Liver (tissue), 9 donors: ENCODE data around the gene ACTN1. TPM values are rescaled to one million over a fixed set of nuclear protein-coding genes. Genes with fewer than 3 reads are reported as not detected.

Experiments
- DNase-seq: peaks from one replicate; pipeline ENCODE4 v3.0.0-alpha.2; 2017; ENCODE audit warnings: low spot score
- H3K27ac ChIP-seq, 2 donors: one replicate each; pipeline ENCODE4 v1.7.0; 2013; ENCODE audit warnings: inconsistent platforms in 2 of 2, low read length in 2 of 2, control low read depth in 1 of 2, low read depth in 1 of 2, mild to moderate bottlenecking in 1 of 2
- H3K27me3 ChIP-seq, 4 donors: one replicate each; pipeline versions ENCODE4 v1.6.1 to v1.7.0; 2013; ENCODE audit warnings: low read length in 3 of 4, inconsistent platforms in 1 of 4, mild to moderate bottlenecking in 1 of 4, moderate library complexity in 1 of 4; ENCODE audit not compliant: control insufficient read depth in 4 of 4, insufficient read depth in 4 of 4
- H3K36me3 ChIP-seq, 4 donors: one replicate each; pipeline versions ENCODE4 v1.6.1 to v1.7.0; 2013; ENCODE audit warnings: low read length in 3 of 4, mild to moderate bottlenecking in 3 of 4, low read depth in 1 of 4, moderate library complexity in 1 of 4; ENCODE audit not compliant: control insufficient read depth in 4 of 4, insufficient read depth in 3 of 4
- H3K4me1 ChIP-seq, 4 donors: one replicate each; pipeline versions ENCODE4 v1.6.1 to v1.7.0; 2013; ENCODE audit warnings: low read length in 3 of 4, mild to moderate bottlenecking in 3 of 4, moderate library complexity in 1 of 4; ENCODE audit not compliant: control insufficient read depth in 4 of 4, insufficient read depth in 4 of 4
- H3K4me3 ChIP-seq, 3 donors: one replicate each; pipeline versions ENCODE4 v1.6.1 to v1.7.0; 2013; ENCODE audit warnings: low read length in 3 of 3, control low read depth in 1 of 3, low read depth in 1 of 3, mild to moderate bottlenecking in 1 of 3
- H3K9ac ChIP-seq, 2 donors: one replicate each; pipeline ENCODE4 v1.7.0; 2013; ENCODE audit warnings: low read length in 2 of 2, mild to moderate bottlenecking in 2 of 2, moderate library complexity in 2 of 2, control low read depth in 1 of 2, low read depth in 1 of 2
- H3K9me3 ChIP-seq, 4 donors: one replicate each; pipeline versions ENCODE4 v1.6.1 to v1.7.0; 2013; ENCODE audit warnings: low read length in 3 of 4; ENCODE audit not compliant: control insufficient read depth in 4 of 4
- EGR1 ChIP-seq, 2 donors: IDR thresholded peaks; 2 replicates each; pipeline ENCODE4 v1.6.1; 2016 to 2018; ENCODE audit warnings: antibody characterized with exemption in 2 of 2, low read depth in 2 of 2
- FOXA1 ChIP-seq: IDR thresholded peaks from 2 replicates; pipeline ENCODE4 v1.6.1; 2016; ENCODE audit warnings: antibody characterized with exemption
- FOXA2 ChIP-seq: IDR thresholded peaks from 2 replicates; pipeline ENCODE4 v1.6.1; 2016; ENCODE audit warnings: antibody characterized with exemption
- HNF4A ChIP-seq, 2 donors: conservative IDR thresholded peaks; 2 replicates each; pipeline ENCODE4 v1.6.1; 2016; ENCODE audit warnings: antibody characterized with exemption in 2 of 2, mild to moderate bottlenecking in 2 of 2
- HNF4G ChIP-seq: IDR thresholded peaks from 2 replicates; pipeline ENCODE4 v1.6.1; 2016; ENCODE audit warnings: antibody characterized with exemption
- NR2F2 ChIP-seq: IDR thresholded peaks from 2 replicates; pipeline ENCODE4 v1.6.1; 2016; ENCODE audit warnings: antibody characterized with exemption
- RAD21 ChIP-seq, 2 donors: IDR thresholded peaks; 2 replicates each; pipeline ENCODE4 v1.6.1; 2016; ENCODE audit warnings: antibody characterized with exemption in 2 of 2, mild to moderate bottlenecking in 2 of 2
- RXRA ChIP-seq, 2 donors: IDR thresholded peaks; 2 replicates each; pipeline ENCODE4 v1.6.1; 2017 to 2018; ENCODE audit warnings: antibody characterized with exemption in 2 of 2, mild to moderate bottlenecking in 1 of 2
- SP1 ChIP-seq: IDR thresholded peaks from 2 replicates; pipeline ENCODE4 v1.6.1; 2018; ENCODE audit warnings: antibody characterized with exemption, mild to moderate bottlenecking
- TAF1 ChIP-seq: conservative IDR thresholded peaks from 2 replicates; pipeline ENCODE4 v1.6.1; 2016; ENCODE audit warnings: antibody characterized with exemption, mild to moderate bottlenecking
- YY1 ChIP-seq: IDR thresholded peaks from 2 replicates; pipeline ENCODE4 v1.6.1; 2016; ENCODE audit warnings: antibody characterized with exemption, mild to moderate bottlenecking
- WGBS: extraction: QIAGEN DNeasy Blood & Tissue Kit; methylation state at CpG from one replicate; pipeline ENCODE4 v1.1.7; 2013; 5-methylcytosine and 5-hydroxymethylcytosine counted together
- polyA plus RNA-seq, 2 donors: library from polyadenylated mRNA; stranded (reverse) in 1 of 2; unstranded in 1 of 2; fragments of 200-250 nt in 1 of 2; fragments of >200 nt in 1 of 2; fragmentation: Nextera tagmentation in 1 of 2; extraction: Ambion mirVana in 1 of 2; gene quantifications; one replicate each; pipeline versions ENCODE4 v1.2.1 to v1.2.3, GENCODE V29; 2013 to 2015
- total RNA-seq, 2 donors: library from RNA; depleted of rRNA; stranded (reverse); fragments of >200 nt; gene quantifications; one replicate each; pipeline ENCODE4 v1.2.3, GENCODE V29; 2014
- TF ChIP-seq, protein P1 (sequence below): IDR thresholded peaks from 2 replicates; pipeline ENCODE4 v1.6.1; 2016; ENCODE audit warnings: antibody characterized with exemption
- TF ChIP-seq, protein P2 (sequence below): IDR thresholded peaks from 2 replicates; pipeline ENCODE4 v1.6.1; 2016; ENCODE audit warnings: antibody characterized with exemption
- TF ChIP-seq, protein P3 (sequence below): IDR thresholded peaks from 2 replicates; pipeline ENCODE4 v1.6.1; 2016; ENCODE audit warnings: antibody characterized with exemption
- TF ChIP-seq, protein P4 (sequence below): fragments of 150-350 bp; IDR thresholded peaks from 2 replicates; pipeline ENCODE4 v1.5.1; 2017; ENCODE audit warnings: improper control_type of control experiment, low read depth, low read length; ENCODE audit not compliant: missing input control
- TF ChIP-seq, protein P5 (sequence below): IDR thresholded peaks from 2 replicates; pipeline ENCODE4 v1.6.1; 2016; ENCODE audit warnings: antibody characterized with exemption, mild to moderate bottlenecking
- donor health status: healthy.
- donor health status: healthy.
- donor health status: healthy.
- donor health status: healthy.
- donor health status: healthy.

The ACTN1 gene
- total and polyA plus RNA-seq, 4 donors = 36.2 to 100 (median 63.1) TPM

DNA sequence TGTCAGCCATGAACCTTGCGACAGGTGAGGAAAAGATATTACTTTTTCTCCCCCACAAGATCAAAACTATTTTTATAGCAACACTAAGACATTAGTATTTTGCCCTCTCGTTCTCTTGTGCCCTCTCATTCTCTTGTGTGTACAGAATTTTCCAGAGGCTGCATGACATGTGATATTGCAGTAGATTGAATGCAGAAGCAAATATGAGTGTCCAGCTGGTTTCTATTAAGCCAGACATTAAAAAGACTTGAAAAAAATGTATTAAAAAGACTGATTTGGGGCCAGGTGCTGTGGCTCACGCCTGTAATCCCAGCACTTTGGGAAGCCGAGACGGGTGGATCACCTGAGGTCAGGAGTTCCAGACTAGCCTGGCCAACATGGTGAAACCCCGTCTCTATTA lies 122.5 kb downstream of the ACTN1 start:
- no peak overlapping the region for H3K27ac ChIP-seq
- WGBS = 90% methylated on average over 6 of the region's 6 CpGs
- no peaks in the 10 kb centered on the region for H3K27me3 ChIP-seq
- H3K4me3 ChIP-seq = no peak overlapping the region
- no peaks in the 10 kb centered on the region for H3K9me3 ChIP-seq
- no peak for DNase-seq
- no peaks in the 10 kb centered on the region for H3K4me1 ChIP-seq
- H3K36me3 ChIP-seq = no peaks in the 10 kb centered on the region
- TF ChIP-seq, protein P1, sequence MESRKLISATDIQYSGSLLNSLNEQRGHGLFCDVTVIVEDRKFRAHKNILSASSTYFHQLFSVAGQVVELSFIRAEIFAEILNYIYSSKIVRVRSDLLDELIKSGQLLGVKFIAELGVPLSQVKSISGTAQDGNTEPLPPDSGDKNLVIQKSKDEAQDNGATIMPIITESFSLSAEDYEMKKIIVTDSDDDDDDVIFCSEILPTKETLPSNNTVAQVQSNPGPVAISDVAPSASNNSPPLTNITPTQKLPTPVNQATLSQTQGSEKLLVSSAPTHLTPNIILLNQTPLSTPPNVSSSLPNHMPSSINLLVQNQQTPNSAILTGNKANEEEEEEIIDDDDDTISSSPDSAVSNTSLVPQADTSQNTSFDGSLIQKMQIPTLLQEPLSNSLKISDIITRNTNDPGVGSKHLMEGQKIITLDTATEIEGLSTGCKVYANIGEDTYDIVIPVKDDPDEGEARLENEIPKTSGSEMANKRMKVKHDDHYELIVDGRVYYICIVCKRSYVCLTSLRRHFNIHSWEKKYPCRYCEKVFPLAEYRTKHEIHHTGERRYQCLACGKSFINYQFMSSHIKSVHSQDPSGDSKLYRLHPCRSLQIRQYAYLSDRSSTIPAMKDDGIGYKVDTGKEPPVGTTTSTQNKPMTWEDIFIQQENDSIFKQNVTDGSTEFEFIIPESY = no peak
- TF ChIP-seq YY1 = no peak
- no peak overlapping the region for H3K9ac ChIP-seq

DNA sequence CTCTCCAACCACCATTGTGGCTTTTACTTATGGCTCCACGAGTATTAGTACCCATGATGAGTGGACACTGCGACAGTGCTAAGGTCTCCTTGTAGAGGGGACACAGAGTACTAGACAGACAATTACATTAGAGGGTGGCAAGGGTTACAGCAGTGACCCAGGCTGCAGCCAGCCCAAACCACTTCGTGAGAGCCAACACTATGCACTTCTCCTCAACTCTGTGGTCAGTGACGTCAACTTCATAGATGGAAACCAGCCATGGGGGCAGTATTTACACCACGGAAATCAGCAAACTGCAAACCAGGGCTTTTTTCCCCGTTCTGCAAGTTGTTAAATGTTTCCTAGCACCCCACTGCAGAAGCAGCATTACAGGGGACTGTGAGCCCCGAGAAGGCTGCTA lies 124.7 kb downstream of the ACTN1 start:
- H3K4me1 ChIP-seq = peaks cover 0 to under 1% (median 0%) of the 10 kb centered on the region in 4 donors
- no peak overlapping the region for H3K9ac ChIP-seq
- H3K27ac ChIP-seq = no peak overlapping the region
- no peak overlapping the region for H3K4me3 ChIP-seq
- 91% methylated on average over 7 of the region's 7 CpGs for WGBS
- no peaks in the 10 kb centered on the region for H3K36me3 ChIP-seq
- no peaks in the 10 kb centered on the region for H3K27me3 ChIP-seq
- DNase-seq = no peak
- no peaks in the 10 kb centered on the region for H3K9me3 ChIP-seq
- TF ChIP-seq, protein P2, sequence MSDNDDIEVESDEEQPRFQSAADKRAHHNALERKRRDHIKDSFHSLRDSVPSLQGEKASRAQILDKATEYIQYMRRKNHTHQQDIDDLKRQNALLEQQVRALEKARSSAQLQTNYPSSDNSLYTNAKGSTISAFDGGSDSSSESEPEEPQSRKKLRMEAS = no peak
- no peak for TF ChIP-seq TAF1
- TF ChIP-seq, protein P3, sequence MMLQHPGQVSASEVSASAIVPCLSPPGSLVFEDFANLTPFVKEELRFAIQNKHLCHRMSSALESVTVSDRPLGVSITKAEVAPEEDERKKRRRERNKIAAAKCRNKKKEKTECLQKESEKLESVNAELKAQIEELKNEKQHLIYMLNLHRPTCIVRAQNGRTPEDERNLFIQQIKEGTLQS = no peak
- no peak for TF ChIP-seq HNF4A (conservative IDR thresholded peaks at IDR 0.05)
- TF ChIP-seq YY1 = no peak
- no peak for TF ChIP-seq FOXA2
- TF ChIP-seq, protein P4, sequence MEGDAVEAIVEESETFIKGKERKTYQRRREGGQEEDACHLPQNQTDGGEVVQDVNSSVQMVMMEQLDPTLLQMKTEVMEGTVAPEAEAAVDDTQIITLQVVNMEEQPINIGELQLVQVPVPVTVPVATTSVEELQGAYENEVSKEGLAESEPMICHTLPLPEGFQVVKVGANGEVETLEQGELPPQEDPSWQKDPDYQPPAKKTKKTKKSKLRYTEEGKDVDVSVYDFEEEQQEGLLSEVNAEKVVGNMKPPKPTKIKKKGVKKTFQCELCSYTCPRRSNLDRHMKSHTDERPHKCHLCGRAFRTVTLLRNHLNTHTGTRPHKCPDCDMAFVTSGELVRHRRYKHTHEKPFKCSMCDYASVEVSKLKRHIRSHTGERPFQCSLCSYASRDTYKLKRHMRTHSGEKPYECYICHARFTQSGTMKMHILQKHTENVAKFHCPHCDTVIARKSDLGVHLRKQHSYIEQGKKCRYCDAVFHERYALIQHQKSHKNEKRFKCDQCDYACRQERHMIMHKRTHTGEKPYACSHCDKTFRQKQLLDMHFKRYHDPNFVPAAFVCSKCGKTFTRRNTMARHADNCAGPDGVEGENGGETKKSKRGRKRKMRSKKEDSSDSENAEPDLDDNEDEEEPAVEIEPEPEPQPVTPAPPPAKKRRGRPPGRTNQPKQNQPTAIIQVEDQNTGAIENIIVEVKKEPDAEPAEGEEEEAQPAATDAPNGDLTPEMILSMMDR = no peak
- TF ChIP-seq FOXA1 = no peak
- TF ChIP-seq, protein P1 = no peak
- no peak for TF ChIP-seq SP1
- no peak for TF ChIP-seq RXRA (IDR thresholded peaks at IDR 0.05)
- TF ChIP-seq EGR1 (IDR thresholded peaks at IDR 0.05; ENCODE audit: low read depth in 2 of 2) = no peak
- no peak for TF ChIP-seq NR2F2
- TF ChIP-seq, protein P5, sequence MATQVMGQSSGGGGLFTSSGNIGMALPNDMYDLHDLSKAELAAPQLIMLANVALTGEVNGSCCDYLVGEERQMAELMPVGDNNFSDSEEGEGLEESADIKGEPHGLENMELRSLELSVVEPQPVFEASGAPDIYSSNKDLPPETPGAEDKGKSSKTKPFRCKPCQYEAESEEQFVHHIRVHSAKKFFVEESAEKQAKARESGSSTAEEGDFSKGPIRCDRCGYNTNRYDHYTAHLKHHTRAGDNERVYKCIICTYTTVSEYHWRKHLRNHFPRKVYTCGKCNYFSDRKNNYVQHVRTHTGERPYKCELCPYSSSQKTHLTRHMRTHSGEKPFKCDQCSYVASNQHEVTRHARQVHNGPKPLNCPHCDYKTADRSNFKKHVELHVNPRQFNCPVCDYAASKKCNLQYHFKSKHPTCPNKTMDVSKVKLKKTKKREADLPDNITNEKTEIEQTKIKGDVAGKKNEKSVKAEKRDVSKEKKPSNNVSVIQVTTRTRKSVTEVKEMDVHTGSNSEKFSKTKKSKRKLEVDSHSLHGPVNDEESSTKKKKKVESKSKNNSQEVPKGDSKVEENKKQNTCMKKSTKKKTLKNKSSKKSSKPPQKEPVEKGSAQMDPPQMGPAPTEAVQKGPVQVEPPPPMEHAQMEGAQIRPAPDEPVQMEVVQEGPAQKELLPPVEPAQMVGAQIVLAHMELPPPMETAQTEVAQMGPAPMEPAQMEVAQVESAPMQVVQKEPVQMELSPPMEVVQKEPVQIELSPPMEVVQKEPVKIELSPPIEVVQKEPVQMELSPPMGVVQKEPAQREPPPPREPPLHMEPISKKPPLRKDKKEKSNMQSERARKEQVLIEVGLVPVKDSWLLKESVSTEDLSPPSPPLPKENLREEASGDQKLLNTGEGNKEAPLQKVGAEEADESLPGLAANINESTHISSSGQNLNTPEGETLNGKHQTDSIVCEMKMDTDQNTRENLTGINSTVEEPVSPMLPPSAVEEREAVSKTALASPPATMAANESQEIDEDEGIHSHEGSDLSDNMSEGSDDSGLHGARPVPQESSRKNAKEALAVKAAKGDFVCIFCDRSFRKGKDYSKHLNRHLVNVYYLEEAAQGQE = no peak
- no peak for TF ChIP-seq RAD21 (IDR thresholded peaks at IDR 0.05)
- no peak for TF ChIP-seq HNF4G
